Measurements from ENCODE around the gene FBXO15.

DNA sequence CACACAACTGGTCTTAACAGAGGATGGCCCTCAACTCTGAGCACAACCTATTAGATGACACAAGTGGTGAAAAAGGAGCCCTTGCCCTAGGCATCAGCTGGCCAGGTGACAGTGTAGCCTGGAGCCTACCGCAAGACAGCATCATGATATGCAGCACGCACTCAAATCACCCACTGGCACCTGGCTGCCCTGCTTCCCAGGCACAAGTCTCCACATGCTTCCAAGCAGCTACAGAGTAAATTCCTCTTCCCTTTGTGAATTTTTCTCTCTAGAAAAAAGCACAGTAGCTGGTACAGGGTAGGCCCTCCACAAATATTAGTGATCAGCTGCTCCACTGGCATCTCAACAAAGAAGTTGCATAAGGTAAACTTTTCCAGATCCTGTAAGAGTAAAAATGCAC is 6.0 kb downstream of the FBXO15 start:
- TF ChIP-seq, protein P1, sequence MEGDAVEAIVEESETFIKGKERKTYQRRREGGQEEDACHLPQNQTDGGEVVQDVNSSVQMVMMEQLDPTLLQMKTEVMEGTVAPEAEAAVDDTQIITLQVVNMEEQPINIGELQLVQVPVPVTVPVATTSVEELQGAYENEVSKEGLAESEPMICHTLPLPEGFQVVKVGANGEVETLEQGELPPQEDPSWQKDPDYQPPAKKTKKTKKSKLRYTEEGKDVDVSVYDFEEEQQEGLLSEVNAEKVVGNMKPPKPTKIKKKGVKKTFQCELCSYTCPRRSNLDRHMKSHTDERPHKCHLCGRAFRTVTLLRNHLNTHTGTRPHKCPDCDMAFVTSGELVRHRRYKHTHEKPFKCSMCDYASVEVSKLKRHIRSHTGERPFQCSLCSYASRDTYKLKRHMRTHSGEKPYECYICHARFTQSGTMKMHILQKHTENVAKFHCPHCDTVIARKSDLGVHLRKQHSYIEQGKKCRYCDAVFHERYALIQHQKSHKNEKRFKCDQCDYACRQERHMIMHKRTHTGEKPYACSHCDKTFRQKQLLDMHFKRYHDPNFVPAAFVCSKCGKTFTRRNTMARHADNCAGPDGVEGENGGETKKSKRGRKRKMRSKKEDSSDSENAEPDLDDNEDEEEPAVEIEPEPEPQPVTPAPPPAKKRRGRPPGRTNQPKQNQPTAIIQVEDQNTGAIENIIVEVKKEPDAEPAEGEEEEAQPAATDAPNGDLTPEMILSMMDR (IDR thresholded peaks at IDR 0.05), result no peak
- TF ChIP-seq POLR2A (IDR thresholded peaks at IDR 0.05), result no peak
